Umbilical cord (tissue), 2 donors: ENCODE results near the gene PGBD2. TPM values are rescaled to one million over a fixed set of nuclear protein-coding genes. Genes with fewer than 3 reads are reported as not detected.
"Not testable (repeated sequence)": the region's sequence is repeated elsewhere in the genome, so short reads cannot be mapped to it uniquely, and the experiment has no call there.

Experiments
- DNase-seq: peaks from one replicate; pipeline ENCODE4 v3.0.0-alpha.2; 2015; ENCODE audit warnings: low spot score
- total RNA-seq: library from RNA; depleted of rRNA; stranded (reverse); fragments of >200 nt; gene quantifications from one replicate; pipeline ENCODE4 v1.2.3, GENCODE V29; 2014; ENCODE audit warnings: low replicate concordance; ENCODE audit not compliant: insufficient read depth

PGBD2 gene
- total RNA-seq: 7.0 TPM

GRCh38 chr1:248906009-248906752 lies at the start of gene PGBD2:
PGBD2 (plus strand) TSS chr1:248906235; CDS start chr1:248913863, 7,628 bp downstream.
- DNase-seq: peak; percentile 94

GRCh38 chr1:248857201-248857600 lies 48.8 kb upstream of the PGBD2 start:
- no peak for DNase-seq

- DNase-seq: no peak
Observed at GRCh38 chr1:248857749-248858095, 48.3 kb upstream of the PGBD2 start.

DNA sequence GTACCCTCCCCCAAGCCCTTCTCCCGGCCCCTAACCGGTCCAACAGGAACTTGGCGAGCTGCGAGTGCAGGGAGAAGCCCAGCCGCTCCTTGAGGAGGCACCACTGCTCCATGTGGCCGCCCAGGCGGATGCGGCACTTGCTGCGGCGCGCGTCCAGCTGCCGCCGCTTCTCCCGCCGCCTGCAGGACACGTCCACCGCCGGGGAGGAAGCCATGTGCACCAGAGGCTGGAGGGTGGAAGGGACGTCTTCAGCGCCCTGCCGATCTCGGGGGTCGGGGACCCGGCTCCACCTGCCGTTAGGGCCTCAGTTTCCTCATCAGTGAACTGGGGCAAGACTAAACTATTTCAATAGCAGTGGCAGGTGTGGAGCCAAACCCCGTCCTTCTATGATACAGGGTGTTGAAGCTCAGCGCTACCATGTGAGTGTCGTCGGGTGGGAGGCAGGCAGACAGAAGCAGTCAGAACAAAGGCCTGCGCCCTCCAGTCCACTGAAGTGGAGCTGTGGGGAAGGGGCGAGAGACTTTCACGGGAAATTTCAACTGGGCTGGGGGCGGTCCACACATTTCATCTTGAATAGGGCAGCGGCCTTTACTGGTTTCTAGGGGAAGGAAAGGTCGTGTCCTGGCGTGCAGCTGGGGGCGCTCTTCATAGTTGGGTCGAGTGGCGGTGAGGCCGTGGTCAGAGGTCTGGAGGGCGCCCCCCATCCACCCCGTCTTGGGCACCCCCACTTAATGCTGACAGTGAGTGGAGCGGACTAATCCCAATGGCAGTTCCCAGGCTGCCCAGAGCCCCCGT lies 47.7 kb upstream of the PGBD2 start:
- peak; percentile 47 for DNase-seq

GRCh38 chr1:248858891-248859889 lies 46.8 kb upstream of the PGBD2 start, which contains the start of gene ZNF692:
ZNF692 (minus strand) TSS chr1:248859085; CDS start chr1:248858309, 776 bp downstream.
- DNase-seq: peak; percentile 98

DNA sequence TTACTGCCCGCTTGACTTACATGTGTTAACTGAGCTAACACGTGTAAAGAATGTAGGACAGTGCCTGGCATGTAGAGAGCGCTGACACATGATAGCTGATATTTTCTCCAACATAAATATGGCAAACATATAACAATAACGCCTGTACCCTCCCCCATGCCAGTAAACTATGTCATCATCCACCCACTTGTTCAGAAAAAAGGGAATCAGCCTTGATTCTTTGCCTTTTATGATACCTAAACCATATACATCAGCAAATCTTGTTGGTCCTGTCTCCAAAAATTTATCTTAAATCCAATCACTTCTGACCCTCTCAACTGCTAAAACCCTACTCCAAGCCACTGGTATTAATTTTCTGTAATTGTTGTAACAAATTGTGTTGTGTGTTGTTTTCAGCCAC lies 46.0 kb upstream of the PGBD2 start:
- DNase-seq: no peak

GRCh38 chr1:248861616-248862015 lies 44.4 kb upstream of the PGBD2 start:
- DNase-seq: no peak

DNA sequence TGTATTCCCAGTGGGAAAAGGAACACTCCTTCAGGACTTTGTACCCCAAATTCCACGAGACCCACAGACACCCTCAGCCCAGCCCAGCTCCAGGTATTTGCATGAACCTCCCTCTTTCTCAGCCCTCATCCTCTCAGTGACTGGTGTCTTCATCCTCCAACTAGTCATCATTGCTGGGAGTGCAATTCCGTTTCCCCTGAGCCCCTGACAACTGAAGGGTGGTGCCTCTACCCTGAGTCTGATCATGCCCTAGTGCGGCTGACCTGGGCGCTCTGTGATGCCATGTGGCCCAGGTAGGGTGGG lies 43.4 kb upstream of the PGBD2 start:
- no peak for DNase-seq

DNA sequence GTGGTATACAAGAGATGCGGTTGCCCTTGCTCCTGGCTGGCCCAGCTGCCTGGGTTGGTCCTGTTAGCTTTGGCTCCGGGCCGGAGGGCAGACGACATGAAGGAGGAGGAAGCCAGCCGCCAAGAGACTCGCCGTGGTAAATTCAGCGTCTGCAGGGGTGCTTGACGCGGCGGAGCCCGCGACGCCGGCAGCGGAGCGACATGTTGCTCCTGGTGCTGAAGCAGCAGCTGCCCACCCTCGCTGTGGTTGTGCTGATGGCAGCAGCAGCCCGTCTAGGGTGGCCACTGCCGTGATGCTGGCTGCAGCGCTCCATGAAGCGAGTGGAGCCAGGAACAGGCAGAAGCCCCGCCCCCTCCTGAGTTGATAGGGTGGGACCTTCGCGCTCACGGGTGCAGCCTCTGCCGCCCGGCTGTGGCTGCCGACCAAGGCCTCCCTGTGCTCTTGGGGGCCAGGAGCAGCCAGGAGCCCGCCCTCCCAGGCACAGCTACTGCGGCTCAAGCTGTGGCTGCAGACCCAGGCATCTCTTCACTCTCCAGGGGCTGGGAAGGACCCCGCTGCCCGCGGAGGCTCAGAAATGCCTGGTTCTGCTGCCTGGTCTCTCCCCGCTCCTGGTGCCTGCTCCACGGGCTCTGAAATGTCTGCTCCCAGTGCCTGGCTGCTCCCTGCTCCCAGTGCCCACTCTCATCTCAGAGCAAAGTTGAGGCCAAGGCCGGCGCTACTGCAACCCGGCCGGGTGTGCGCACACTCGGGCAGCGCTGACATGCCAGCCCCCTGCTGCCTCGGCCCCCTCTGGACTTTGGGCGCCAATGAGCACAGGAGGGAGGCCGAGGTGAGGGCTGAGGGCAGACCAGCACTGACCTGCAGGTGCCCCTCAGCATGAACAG lies 42.8 kb upstream of the PGBD2 start:
- DNase-seq: peak; percentile 92

GRCh38 chr1:248871837-248872401 lies 34.1 kb upstream of the PGBD2 start:
- no peak for DNase-seq

DNA sequence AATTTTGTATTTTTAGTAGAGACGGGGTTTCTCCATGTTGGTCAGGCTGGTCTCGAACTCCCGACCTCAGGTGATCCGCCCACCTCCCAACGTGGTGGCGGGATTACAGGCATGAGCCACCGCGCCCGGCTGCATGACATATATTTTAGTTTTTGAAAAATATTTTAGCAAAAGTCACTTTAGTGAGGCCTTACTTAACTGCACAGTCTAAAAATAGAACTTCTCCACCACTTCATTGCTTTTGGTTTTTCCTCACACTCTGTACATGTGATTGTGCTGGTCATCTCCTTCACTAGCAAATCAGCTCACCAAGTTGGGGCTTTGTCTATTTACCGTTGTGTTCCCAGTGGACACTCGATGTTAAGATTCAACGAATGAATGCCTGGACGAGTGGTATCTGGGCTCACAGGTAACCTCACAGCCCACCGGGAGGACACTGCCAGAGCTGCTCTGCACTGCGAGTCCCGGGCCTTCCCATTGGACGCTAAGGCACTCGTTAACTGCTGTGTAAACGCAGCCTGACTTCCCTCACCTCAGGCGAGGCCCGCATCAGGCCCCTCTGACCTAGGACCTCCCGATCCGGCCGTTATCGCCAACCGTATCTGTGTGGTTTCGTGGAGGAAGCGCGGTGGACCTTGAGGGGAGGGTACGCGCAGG lies 33.2 kb upstream of the PGBD2 start:
- peak; percentile 83 for DNase-seq

- peak; percentile 99 for DNase-seq
Observed at GRCh38 chr1:248873409-248873992, 32.5 kb upstream of the PGBD2 start.

DNA sequence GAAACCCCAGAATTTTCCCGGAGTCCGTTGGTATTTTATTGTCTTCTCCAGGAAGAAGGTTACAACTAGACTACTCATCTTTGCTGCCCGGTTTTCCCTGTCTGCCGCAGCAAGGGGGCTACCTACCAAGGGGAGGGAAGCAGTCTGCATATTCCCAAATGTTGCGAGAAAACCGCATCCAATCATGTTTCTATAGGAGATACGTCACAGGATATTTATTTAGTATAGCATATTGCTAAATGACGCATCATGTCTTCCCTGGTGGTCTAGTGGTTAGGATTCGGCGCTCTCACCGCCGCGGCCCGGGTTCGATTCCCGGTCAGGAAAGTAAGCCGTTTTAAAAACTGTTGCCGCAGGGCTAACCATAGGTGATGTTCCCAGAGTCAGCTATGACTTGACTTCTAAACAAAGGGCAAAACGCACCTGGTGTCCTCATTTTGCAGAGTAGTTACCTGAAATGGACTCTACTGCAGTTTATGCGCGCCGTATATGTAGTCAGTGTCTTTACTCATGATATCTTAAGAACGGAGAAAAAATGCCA lies 32.0 kb upstream of the PGBD2 start:
- DNase-seq: peak; percentile 97

DNA sequence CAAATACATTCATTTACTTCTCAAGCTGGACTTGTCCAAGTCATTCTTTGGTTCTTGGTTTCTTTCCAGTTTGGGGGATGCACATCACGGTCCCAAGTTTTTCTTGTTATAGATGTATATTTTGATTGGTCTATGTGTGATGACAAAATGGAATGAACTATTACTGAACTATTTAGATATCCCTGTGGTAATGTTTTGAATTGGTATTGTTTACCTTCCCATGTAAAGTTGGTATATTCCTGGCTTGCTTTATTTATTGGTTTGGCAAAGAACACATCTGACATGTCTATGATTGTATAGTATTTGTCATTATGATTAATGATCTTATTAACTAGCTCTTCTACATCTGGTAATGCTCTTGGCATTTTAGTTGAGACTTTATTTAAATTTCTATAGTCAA lies 24.8 kb upstream of the PGBD2 start:
- no peak for DNase-seq

DNA sequence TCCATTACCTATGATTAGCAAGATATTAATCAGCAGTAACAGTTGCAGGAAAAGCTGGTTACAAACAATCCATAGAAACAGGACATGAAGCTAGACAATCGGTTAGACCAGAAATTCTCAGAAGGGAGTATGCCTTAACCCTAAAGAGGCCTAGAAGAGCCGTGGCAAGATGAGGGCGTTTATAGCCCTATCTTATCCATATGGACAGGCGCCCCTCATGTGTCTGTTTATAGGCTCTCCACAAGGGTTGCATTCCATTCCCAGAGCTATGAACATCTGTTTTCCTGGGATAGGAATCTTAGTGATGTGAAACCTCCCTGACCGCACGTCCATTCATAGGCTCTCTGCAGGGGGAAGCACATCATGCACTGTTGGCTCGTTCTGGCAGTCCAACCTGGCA lies 23.6 kb upstream of the PGBD2 start:
- not testable (repeated sequence) for DNase-seq

DNA sequence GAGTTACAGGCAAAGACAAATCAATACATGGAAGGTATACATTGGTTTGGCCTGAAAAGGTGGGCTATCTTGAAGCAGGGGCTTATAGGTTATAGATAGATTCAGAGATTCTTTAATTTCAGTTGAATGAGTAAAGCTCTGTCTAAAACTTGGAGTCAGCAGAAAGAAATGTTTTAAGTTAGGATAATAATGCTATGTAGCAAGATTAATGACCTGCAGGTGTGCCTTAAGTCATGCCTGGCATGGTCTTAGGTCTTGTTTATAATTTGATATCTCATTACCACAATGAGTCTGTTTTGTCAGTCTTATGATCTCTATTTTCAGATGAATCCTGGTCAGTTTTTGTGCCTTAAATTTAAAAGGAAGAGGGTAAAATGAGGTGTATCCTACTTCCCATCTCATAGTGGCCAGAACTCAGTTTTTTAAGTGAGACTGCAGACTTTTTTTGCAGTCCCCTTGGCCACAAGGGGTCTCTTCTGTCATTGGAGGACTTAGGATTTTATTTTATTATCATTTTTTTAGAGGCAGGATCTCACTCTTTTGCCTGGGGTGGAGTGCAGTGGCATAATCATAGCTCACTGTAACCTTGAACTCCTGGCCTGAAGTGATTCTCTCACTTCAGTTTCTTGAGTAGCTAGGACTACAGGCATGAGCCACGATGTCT lies 21.3 kb upstream of the PGBD2 start:
- no peak for DNase-seq

DNA sequence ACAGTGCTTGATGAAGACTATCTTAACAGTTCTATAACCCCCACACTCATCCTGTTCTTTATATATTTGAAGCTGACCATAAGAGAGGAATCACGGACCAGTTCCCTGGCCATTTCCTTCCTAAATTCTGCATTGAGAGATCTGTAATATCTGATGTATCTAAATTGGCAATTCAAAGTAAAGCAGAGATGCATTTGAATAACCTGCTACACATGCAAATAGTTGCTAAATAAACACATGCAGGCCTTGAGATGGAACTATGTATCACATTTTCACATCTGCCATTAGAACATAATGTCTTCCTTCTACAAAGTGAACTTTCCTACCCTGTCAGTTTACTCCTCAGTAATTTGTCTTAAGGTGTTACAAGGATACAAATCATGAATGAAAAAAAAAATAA lies 20.4 kb upstream of the PGBD2 start:
- DNase-seq: no peak

DNA sequence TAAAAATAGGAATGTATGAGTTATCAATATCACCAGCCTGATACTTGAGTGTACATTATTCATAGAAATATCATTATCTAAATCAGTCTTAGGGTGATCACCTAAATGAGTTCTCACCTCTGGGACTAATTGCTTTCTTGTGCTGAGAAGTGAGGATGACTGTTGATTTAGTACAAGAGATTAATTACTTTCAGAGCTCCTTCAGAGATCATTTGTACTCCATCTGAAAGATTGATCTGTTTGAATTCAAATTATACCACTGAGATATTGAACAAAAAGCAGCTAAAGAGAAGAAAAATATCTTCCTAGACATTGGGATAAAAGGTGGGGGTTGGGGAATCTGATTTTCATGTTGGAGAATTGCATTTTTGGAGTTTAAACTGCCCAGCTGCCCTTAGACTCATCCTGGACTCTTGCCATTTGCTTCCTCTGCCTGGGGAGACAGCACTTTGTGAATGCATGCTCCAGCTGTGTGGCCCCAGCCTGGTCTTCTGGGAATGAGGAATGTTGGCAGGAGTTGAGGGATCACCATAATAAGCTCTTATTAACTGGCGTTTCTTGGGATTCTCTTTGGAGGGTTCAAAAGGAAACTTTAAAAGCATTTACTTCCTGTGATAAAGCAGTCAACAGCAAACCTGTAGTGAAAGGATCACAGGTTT lies 19.7 kb upstream of the PGBD2 start:
- peak; percentile 79 for DNase-seq
